Stimulated activated CD4-positive, alpha-beta T cell treated with anti-CD3 and anti-CD28 coated beads, TNF-alpha, amount 100 ng/mL, for 48 hours (primary cell): Measurements from ENCODE around the gene EMILIN1.

Experiments
- DNase-seq, 3 donors: peaks; one replicate each; pipeline ENCODE4 v3.0.0-alpha.2; 2020; ENCODE audit warnings: low read depth in 3 of 3

EMILIN1 gene

DNA sequence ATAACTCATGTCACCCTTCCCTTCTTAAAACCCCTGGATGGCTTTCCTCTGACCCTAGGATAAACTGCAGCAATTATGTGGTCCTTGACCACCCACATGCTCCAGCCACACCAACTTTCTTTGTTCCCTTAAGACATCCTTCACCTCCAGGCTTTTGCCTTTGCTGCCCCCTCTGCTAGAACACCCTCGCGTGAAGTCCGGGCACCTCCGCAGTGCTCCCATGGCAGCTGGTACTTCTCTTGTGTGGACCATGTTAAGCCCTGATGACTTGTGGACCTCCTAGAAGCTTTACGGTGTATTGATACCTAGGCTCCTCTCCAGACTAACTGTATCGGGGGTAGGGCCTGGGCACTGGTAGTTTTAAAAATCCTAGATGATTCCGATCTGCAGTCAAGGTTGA, 44.4 kb downstream of the EMILIN1 start:
- no peak for DNase-seq

DNA sequence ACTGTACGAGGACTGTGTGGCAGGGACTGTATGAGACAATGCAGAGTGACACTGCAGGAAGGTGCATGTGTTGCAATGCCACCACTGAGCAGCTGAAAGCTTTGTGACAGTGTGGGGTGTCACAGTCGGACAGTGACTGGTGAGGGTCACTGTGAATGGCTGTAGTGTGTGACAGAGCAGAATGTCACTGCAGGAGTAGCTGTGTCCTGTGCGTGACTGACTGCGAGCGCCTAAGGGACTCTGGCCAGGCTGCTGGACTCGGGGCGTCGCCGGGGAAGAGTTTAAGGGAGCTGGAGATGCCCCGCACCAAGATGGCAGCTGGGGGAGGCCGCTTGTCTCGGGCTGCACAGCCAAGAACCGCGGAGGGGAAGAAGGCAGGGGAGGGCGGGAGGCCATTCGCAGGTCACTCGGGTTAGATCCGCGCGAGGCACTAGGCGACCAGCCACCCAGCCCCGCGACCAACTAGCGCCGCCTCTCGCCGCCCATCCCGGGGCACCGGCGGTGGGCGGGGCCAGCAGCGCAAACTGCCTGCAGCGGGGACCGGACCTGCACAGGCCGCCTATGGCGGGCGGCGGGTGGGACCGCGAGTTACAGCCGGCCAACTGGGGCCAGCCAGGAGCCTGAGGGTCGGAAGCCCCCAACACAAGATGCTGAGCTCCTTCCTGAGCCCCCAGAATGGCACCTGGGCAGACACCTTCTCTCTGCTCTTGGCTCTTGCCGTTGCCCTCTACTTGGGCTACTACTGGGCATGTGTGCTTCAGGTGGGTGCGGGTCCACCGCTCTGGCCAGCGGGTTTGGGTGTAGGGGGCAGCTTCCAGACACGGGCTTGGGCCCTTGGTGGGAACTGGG, 45.1 kb downstream of the EMILIN1 start, which contains the start of gene ABHD1:
Gene ABHD1 (plus strand): TSS at position 514 of the 849 bp plus-strand sequence. CDS start 134 bp downstream, at position 648.
- peak in 1 of 3 donors; percentile 40 for DNase-seq

DNA sequence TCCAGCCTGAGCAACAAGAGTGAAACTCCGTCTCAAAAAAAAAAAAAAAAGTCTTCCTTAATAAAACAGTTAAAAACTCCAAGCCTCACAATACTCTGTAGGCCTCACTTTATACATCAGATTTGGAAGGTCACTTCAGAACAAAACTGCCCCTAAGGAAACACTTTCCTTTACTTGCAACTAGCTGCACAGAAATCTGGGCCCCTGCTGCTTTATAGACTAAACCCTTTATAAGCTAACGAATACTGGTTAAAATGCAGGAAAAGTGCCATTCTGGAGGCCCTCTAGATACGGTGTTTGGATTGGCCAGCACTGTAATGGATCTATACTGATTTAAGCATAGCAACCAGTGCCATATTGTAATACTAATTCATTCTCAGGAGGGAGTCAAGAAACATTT, 46.7 kb downstream of the EMILIN1 start:
- DNase-seq = no peak

DNA sequence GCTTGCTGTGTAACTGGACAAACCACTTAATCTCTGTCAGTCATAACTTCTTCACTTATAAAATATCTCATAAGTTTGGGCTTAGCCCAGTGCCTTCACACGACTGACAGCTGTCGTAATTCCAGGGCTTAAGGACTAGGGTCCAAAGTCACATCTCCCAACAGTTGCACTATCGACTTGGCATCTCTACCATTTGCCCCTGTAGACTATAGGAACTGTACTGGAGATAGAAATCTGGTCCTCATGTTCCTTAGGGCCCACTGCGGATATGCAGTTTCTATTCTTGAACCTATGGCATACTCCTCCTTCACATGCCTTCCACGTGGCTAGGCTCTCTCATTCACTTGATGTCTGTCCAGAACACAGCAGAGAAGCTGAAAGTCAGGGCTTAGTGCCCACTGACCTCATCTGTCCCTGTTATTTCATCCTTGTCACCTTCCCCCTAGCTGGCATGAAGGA, 47.9 kb downstream of the EMILIN1 start:
- DNase-seq = no peak

DNA sequence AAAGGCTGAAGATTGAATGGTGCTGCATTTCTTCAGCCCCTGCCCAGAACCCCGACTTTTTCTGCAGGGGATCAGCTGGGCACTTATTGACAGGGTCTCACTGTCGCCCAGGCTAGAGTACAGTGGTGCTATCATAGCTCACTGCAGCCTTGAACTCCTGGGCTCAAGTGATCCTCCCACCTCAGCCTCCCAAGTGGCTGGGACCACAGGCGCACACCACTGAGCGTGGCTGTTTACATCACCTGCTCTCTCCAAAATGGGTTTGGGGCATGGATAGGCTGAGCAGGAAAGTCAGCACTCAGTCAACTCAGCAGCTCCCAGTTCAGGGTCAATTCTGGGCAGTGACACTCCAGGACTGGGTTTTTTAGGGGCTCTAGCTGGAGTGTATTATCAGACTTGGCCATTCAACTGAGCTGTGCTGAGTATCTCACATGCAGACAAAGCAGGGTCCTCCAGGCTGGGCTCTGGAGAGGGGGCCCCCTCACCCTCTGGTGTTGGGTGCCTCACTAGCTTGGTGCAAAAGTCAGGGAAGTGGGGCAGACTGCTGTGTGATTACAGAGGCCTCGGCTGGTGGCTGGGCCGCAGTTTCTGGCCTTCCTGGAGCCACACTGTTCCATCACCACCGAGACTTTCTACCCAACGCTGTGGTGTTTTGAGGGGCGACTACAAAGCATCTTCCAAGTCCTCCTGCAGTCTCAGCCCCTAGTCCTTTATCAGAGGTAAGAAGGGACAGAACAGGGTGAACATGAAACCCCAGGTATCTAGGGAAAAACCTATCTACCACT, 49.7 kb downstream of the EMILIN1 start:
- no peak for DNase-seq

DNA sequence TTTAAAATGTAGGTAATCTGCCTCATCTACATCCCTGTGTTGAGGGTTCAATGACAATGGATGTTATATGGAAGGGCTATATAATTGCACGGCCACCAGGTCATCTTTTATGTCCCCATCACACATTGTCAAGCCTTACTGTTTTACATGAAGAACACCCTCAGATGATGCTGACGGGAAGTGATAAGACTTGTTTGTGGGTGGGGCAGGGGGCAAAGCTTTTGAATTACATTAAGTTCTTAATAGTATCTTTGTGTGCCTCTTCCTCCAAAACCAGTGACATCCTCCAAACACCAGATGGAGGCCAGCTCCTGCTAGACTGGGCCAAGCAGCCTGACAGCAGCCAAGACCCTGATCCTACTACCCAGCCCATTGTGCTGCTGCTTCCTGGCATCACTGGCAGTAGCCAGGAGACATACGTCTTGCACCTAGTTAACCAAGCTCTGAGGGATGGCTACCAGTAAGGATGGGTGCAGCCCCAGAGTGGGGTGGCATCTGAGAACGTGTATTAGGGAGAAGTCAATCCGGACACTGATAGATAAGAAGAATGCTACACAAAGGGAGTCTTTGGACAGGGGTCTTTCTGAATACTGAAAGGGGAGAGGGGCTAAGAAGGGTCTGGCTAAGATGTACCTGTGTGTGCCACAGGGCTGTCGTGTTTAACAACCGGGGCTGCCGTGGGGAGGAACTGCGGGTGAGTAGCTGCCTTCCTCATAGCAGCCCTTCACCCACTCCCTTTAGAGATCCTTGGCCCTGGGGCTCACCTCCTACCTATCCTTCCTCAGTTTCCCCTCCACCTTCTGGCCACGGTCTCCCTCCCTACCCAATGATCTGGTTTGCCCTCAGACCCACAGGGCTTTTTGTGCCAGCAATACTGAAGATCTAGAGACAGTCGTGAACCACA, 50.5 kb downstream of the EMILIN1 start:
- no peak for DNase-seq

DNA sequence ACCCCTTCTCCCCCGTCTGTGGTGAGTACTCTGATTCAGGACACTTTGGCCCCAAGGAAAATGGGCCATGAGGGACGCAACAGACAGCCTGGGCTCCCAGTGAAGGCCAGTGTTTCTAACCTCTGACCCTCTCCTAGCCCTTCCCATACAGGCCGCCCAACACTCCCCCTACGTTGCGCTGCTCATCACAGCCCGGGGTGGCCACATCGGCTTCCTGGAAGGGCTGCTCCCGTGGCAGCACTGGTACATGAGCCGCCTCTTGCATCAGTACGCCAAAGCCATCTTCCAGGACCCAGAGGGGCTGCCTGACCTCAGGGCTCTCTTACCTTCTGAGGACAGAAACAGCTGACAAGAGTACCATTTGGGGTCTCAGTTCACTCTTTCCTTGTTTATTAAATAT, 52.0 kb downstream of the EMILIN1 start:
- DNase-seq = no peak

DNA sequence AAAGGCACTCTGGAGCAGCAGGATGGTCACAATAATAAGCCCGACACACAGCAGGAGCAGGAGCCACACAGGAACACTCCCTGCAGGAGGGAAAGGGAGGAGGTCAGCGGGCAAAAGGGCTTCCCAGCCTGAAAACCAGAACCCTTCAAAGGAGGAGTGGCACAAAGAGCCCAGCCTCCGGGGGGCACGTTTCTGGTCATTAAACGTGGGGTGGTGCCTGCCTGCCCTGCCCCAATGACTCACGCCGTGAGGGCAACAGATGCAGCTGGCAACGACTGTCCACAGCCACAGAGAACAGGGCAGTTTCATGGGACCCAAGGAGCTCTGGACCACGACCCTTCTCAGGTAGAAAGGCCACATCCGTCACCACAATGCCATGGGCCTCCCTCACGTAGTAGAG, 53.0 kb downstream of the EMILIN1 start:
- DNase-seq = no peak

DNA sequence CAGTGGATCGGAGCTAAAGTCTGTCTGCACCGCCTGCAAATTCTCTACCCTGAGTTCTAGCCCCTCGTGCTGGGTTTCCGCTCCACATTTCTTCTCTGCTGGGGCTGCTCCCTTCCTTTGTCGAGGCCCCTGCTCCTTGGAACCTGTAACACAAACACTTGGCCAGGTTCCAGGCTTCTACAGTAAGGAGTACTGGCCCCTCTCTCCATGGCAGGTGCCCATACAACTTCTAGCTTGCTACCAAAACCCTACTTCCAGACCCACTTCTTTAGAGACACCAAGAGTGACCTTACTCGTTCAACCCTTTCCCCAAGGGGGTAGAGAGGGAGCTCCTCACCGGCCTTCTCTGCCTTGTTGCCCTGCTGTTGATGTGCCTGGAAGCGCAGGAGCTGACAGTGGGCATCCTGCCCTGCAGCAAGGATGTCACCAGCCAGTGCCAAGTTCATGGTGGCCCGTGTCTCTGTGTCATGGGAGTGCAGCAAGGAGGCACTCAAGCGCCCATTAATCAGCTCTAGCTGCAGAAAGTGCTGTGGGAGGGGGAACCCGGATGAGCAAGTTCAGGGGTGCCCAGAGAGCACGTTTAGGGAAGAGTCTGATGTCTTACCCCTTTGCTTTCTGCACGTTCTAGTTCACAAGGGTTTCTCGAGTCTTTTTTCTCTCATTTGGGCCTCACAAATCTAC, 54.9 kb downstream of the EMILIN1 start:
- DNase-seq = peak in 1 of 3 donors; percentile 28

DNA sequence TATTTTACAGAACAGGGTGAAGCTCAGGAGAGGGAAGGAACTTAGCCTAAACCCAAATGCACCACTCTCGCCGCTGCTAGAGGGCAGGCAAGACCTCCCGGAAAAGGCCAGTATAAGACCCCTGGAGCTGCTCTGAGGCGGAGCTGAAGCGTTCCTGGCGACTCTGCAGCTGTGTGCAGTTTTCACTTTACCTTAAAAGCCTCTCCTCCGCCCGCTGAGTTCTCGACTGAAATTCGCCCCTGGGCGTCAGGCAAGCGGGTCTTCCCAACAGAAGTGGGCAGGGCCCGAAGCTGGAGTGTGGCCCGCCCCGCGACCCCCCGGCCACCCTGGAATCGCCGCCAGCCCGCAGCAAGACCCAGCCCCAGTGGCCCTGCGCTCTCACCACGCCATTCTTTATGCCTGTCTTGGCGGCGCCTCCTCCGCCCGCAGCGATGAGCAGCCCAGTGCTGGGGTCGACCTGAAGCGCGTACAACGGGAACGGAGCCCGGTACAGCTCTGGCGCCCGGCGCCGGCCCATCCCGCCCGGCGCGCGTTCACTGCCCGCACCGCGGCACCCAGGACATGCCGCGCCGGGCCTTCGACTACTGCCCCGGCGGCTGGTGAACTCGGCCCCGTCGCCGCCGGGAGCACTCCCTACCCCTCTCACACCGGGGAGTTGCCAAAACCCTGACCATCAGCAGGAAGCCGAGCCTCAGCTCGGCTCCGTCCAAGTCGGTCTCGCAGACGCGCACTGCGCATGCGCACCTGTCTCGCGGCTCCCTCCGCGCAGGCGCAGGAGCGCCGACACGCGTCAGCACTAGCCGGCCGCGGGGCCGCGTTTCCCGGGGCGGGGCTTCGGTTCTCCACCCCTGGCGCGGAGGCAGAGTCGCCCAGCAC, 55.7 kb downstream of the EMILIN1 start, which contains the start of gene PREB:
Gene PREB (minus strand): TSS at position 732 of the 876 bp plus-strand sequence. CDS start 215 bp downstream, at position 517.
- peak; percentile 96 to 99 (median 97) for DNase-seq

DNA sequence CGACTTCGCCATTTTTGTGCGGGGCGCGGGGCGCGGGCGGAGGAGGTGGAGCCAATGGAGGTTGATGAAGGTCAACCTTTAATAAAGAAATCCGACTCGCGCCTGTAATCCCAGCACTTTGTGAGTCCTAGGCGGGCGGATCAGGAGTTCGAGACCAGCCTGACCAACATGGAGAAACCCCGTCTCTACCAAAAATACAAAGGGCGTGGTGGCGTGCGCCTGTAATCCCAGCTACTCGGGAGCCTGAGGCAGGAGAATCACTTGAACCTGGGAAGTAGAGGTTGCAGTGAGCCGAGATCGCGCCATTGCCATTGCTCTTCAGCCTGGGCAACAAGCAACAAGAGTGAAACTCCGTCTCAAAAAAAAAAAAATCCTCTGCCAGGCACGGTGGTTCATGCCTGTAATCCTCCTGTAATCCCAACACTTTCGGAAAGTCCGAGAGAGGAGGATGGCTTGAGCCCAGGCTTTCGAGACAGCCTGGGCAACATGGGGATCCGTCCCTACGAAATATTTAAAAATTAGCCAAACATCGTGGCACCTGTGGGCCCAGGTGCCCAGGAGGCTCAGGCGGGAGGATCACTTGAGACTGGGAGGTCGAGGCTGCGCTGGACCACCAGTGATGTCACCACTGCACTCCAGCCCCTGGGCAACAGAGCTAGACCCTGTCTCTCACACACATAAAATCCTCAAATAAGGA, 56.5 kb downstream of the EMILIN1 start:
- no peak for DNase-seq

DNA sequence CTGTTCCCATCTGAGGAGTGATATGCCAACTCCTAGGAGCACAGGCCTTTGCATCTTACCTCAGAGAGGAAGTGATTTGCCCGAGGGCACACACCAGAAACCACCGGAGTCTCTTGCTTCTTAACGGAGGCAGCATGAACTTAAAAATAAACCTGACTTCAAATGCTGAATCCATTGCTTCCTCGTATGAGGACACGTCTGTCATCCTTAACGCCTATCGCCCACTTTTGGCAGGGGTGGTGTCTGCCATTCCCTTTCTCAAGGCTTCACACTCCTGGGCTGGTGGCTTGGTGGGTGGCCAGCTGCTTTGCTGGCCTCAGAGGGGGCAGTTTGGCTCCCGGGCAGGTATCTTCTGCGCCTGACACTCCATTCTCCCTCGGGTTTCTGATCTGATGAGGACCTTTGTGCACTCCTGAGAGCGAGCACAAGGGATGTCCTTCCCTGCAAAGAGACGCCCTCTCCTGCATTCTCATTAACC, 57.1 kb downstream of the EMILIN1 start:
- no peak for DNase-seq
